ENCODE measurements around the gene CAMTA1. TPM values are rescaled to one million over a fixed set of nuclear protein-coding genes. Genes with fewer than 3 reads are reported as not detected.

The CAMTA1 gene
- total RNA-seq, 1 experiment from 2014 or later: 69.5 TPM

DNA sequence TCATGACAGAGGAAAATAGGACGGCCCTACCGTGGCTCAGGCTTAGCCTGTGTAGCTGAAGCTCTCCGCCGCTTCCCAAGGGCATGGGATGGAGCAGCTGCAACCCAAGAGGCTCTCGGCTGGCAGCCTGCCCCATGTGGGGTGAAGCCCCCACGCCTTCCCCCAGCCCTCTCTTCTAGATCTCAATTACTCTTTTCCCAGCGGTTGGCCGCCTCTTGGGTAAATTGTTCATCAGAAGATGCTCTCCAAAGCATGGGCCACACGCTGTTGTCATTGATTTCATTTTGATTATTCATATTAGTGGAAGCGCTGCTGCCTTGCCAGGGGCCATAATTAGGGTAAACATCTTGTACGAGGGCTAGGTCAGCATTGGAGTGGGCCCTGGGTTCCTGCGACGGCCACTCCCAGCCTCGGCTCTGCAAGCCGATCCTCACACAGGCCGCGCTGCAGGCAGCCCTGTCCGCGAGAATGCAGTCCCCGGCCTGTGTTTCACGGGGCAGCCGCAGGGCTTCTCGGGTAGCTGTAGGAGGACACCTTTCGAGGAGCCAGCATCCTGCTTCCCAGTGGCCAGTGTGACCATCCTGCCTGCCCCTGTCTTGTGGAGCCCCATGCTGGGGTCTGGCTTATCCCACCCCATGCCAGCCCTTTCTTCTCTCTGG lies 871.4 kb downstream of the CAMTA1 start:
- CTCF ChIA-PET: no interaction called here
- Histone ChIP-seq H3K9me2 (ENCODE audit: insufficient read depth) (no peaks in the 10 kb centered on the region), H3K4me3 (replicated peaks in 1 of 2; ENCODE audit: low read depth in 1 of 2, low read length in 2 of 2) (no peak overlapping the region), H3K9ac (ENCODE audit: low read length) (no peak overlapping the region), H3K4me1 (ENCODE audit: control insufficient read depth in 1 of 2, insufficient read depth in 2 of 2, low read length in 2 of 2) (no peaks in the 10 kb centered on the region), H3K27me3 (ENCODE audit: insufficient read depth, low read length) (no peaks in the 10 kb centered on the region), H3K4me2 (ENCODE audit: low read length) (no peak overlapping the region), H4K20me1 (ENCODE audit: insufficient read depth) (no peaks in the 10 kb centered on the region), H3K79me2 (ENCODE audit: insufficient read depth, low read length) (no peaks in the 10 kb centered on the region), H3K27ac (ENCODE audit: low read depth, low read length) (no peak overlapping the region), H2AFZ (ENCODE audit: low read depth, low read length, poor library complexity, severe bottlenecking) (no peak overlapping the region), H3K9me3 (ENCODE audit: control insufficient read depth in 1 of 2, insufficient read depth in 1 of 2, low read depth in 1 of 2, low read length in 2 of 2) (no peaks in the 10 kb centered on the region), H3K36me3 (ENCODE audit: control insufficient read depth in 1 of 2, insufficient read depth in 2 of 2, low read length in 2 of 2) (no peaks in the 10 kb centered on the region)
- RAD21 ChIA-PET (ENCODE audit: low non-redundant PET in 1 of 2, low total read pairs in 2 of 2, uncharacterized antibody in 2 of 2, unreplicated experiment in 2 of 2): no interaction called here
- BruUV-seq (replicated peaks): no TSS peak
- POLR2A ChIA-PET: no interaction called here
- DNase-seq (ENCODE audit: low read depth, low spot score) (no peak), ATAC-seq (no peak)
- TF ChIP-seq ELF1 (IDR thresholded peaks at IDR 0.05; ENCODE audit: borderline replicate concordance, low read depth): no peak
- TF ChIP-seq SRF (IDR thresholded peaks at IDR 0.05; ENCODE audit: low read depth): no peak
- TF ChIP-seq ATF3 (IDR thresholded peaks at IDR 0.05): no peak
- TF ChIP-seq SP1 (IDR thresholded peaks at IDR 0.05; ENCODE audit: low read depth): no peak
- TF ChIP-seq JUND (IDR thresholded peaks at IDR 0.05): no peak
- TF ChIP-seq FOSL1 (IDR thresholded peaks at IDR 0.05; ENCODE audit: low read depth): no peak
- no peak for TF ChIP-seq CEBPB (IDR thresholded peaks at IDR 0.05; ENCODE audit: low read depth)
- no peak for TF ChIP-seq EZH2phosphoT487 (IDR thresholded peaks at IDR 0.05; ENCODE audit: borderline replicate concordance)
- intact Hi-C loops (cut with micrococcal nuclease): no loop called here

DNA sequence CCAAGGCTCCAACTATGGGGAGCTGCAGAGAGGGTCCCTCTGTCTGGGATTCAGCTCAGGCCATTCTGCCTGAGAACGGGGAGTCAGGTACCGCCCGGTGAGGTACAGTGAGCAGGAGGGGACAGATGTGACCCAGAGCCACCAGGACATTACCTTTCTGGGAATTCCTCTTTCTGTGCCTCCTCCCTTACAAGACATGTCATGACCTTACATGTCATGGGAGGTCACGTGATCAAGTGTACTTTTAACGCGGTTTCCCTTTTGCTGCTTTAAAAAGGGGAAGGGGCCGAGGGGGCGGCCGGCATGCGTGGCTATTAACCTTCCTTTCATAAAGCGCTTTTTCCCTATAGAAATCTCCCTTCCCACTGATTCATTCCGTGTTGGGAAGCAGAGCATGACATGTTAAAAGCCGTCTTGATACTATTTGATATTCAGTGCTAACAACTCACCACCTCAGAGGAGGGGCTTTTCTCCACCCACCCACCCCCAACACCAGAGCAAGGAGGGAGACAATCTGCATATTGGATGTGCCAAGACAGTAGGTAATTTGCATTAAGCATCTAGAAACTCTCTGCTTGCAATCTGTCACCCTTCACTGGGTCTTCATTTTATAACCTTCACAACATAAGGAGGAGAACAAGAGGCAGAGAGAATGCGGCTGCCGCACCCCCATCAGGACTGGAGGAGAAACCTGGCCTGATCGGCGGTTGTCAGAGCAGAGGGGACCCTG lies 872.2 kb downstream of the CAMTA1 start:
- Histone ChIP-seq H3K36me3 (ENCODE audit: control insufficient read depth in 1 of 2, insufficient read depth in 2 of 2, low read length in 2 of 2) (no peaks in the 10 kb centered on the region), H2AFZ (ENCODE audit: low read depth, low read length, poor library complexity, severe bottlenecking) (no peak overlapping the region), H3K9me2 (ENCODE audit: insufficient read depth) (no peaks in the 10 kb centered on the region), H4K20me1 (ENCODE audit: insufficient read depth) (no peaks in the 10 kb centered on the region), H3K27me3 (ENCODE audit: insufficient read depth, low read length) (no peaks in the 10 kb centered on the region), H3K27ac (ENCODE audit: low read depth, low read length) (no peak overlapping the region), H3K4me3 (replicated peaks in 1 of 2; ENCODE audit: low read depth in 1 of 2, low read length in 2 of 2) (no peak overlapping the region), H3K4me1 (ENCODE audit: control insufficient read depth in 1 of 2, insufficient read depth in 2 of 2, low read length in 2 of 2) (no peaks in the 10 kb centered on the region), H3K9ac (ENCODE audit: low read length) (no peak overlapping the region), H3K4me2 (ENCODE audit: low read length) (no peak overlapping the region), H3K9me3 (ENCODE audit: control insufficient read depth in 1 of 2, insufficient read depth in 1 of 2, low read depth in 1 of 2, low read length in 2 of 2) (no peaks in the 10 kb centered on the region), H3K79me2 (ENCODE audit: insufficient read depth, low read length) (no peaks in the 10 kb centered on the region)
- DNase-seq (ENCODE audit: low read depth, low spot score): no peak
- intact Hi-C loops (cut with micrococcal nuclease): no loop called here
- ChIA-PET POLR2A (no interaction called here), RAD21 (ENCODE audit: low non-redundant PET in 1 of 2, low total read pairs in 2 of 2, uncharacterized antibody in 2 of 2, unreplicated experiment in 2 of 2) (no interaction called here), CTCF (interaction anchor here (1.0 kb wide), 1 partner anchor 10 kb away, joined by 3 read pairs; no protein-coding TSS in a partner anchor)
- TF ChIP-seq EGR1 (IDR thresholded peaks at IDR 0.05; ENCODE audit: low read depth) (no peak), CBX3 (IDR thresholded peaks at IDR 0.05; ENCODE audit: low read depth) (no peak), FOSL1 (IDR thresholded peaks at IDR 0.05; ENCODE audit: low read depth) (no peak), ZFX (IDR thresholded peaks at IDR 0.05) (no peak), ZNF274 (IDR thresholded peaks at IDR 0.05; ENCODE audit: low read depth, low read length) (no peak), CEBPB (IDR thresholded peaks at IDR 0.05; ENCODE audit: low read depth) (no peak), RAD21 (IDR thresholded peaks at IDR 0.05; ENCODE audit: low read depth) (no peak), ELF1 (IDR thresholded peaks at IDR 0.05; ENCODE audit: borderline replicate concordance, low read depth) (no peak)
- BruUV-seq (replicated peaks): no TSS peak
- ATAC-seq: no peak

Measured in HCT116 (cell line).